Ectodermal cell (in vitro differentiated cells): ENCODE results near the gene MRPL2.

Experiments
- H3K27ac ChIP-seq: 2 replicates; pipeline ENCODE4 v1.7.0; 2013; ENCODE audit warnings: mild to moderate bottlenecking, low read depth, low read length; ENCODE audit not compliant: insufficient read depth, poor library complexity, severe bottlenecking
- H3K27me3 ChIP-seq: 2 replicates; pipeline ENCODE4 v1.7.0; 2013; ENCODE audit warnings: mild to moderate bottlenecking, low read length; ENCODE audit not compliant: insufficient read depth, control insufficient read depth, poor library complexity, severe bottlenecking
- H3K36me3 ChIP-seq: one replicate; pipeline ENCODE4 v1.7.0; 2013; ENCODE audit warnings: low read length; ENCODE audit not compliant: control insufficient read depth, insufficient read depth
- H3K4me1 ChIP-seq: one replicate; pipeline ENCODE4 v1.7.0; 2013; ENCODE audit warnings: low read length; ENCODE audit not compliant: control insufficient read depth, insufficient read depth
- H3K4me3 ChIP-seq: 2 replicates; pipeline ENCODE4 v1.7.0; 2013; ENCODE audit warnings: low read depth, low read length, control low read depth; ENCODE audit not compliant: insufficient read depth
- H3K9me3 ChIP-seq: 2 replicates; pipeline ENCODE4 v1.7.0; 2013; ENCODE audit warnings: mild to moderate bottlenecking, low read length, moderate library complexity; ENCODE audit not compliant: control insufficient read depth
- WGBS, 2 experiments: methylation state at CpG; one replicate each; pipeline ENCODE4 v1.1.7; 2013; ENCODE audit warnings: missing lambda C conversion rate in 2 of 2; 5-methylcytosine and 5-hydroxymethylcytosine counted together

The MRPL2 gene

GRCh38 chr6:43011207-43011606, 48.0 kb downstream of the MRPL2 start:
- Histone ChIP-seq H3K4me1 (peaks cover 14% of the 10 kb centered on the region), H3K27ac (no peak overlapping the region), H3K9me3 (no peaks in the 10 kb centered on the region), H3K27me3 (no peaks in the 10 kb centered on the region), H3K4me3 (no peak overlapping the region), H3K36me3 (peaks cover 24% of the 10 kb centered on the region)
- 87% methylated on average over 6 of the region's 6 CpGs for WGBS, 2 experiments

- H3K36me3 ChIP-seq = peaks cover 24% of the 10 kb centered on the region
- H3K9me3 ChIP-seq = no peaks in the 10 kb centered on the region
Observed at GRCh38 chr6:43009124-43009523, 50.1 kb downstream of the MRPL2 start.

GRCh38 chr6:43007126-43007525, 52.1 kb downstream of the MRPL2 start:
- H3K27me3 ChIP-seq = no peaks in the 10 kb centered on the region
- H3K36me3 ChIP-seq = peaks cover 24% of the 10 kb centered on the region
- H3K4me1 ChIP-seq = no peaks in the 10 kb centered on the region
- no peaks in the 10 kb centered on the region for H3K9me3 ChIP-seq
- WGBS, 2 experiments = 94% methylated on average over 9 of the region's 9 CpGs
- H3K27ac ChIP-seq = no peak overlapping the region
- no peak overlapping the region for H3K4me3 ChIP-seq

More at GRCh38 chr6:43009124-43009523, 50.1 kb downstream of the MRPL2 start:
- Histone ChIP-seq H3K27ac (no peak overlapping the region), H3K27me3 (no peaks in the 10 kb centered on the region), H3K4me3 (no peak overlapping the region), H3K4me1 (peaks cover 9% of the 10 kb centered on the region)
- 81 to 91% methylated on average over 6 of the region's 6 CpGs for WGBS, 2 experiments

- Histone ChIP-seq H3K4me1 (no peaks in the 10 kb centered on the region), H3K4me3 (no peak overlapping the region), H3K9me3 (no peaks in the 10 kb centered on the region), H3K27ac (no peak overlapping the region), H3K36me3 (peaks cover 19% of the 10 kb centered on the region), H3K27me3 (no peaks in the 10 kb centered on the region)
- 93 to 95% methylated on average over 11 of the region's 11 CpGs for WGBS, 2 experiments
Observed at GRCh38 chr6:43006251-43006650, 53.0 kb downstream of the MRPL2 start.

GRCh38 chr6:43005844-43006243, 53.4 kb downstream of the MRPL2 start:
- H3K4me3 ChIP-seq = no peak overlapping the region
- WGBS, 2 experiments = 91 to 92% methylated on average over 5 of the region's 5 CpGs

More at GRCh38 chr6:43005844-43006243, 53.4 kb downstream of the MRPL2 start:
- Histone ChIP-seq H3K4me1 (no peaks in the 10 kb centered on the region), H3K36me3 (peaks cover 16% of the 10 kb centered on the region), H3K9me3 (no peaks in the 10 kb centered on the region), H3K27me3 (no peaks in the 10 kb centered on the region), H3K27ac (no peak overlapping the region)
